Measurements from ENCODE around the gene LMX1B. TPM values are rescaled to one million over a fixed set of nuclear protein-coding genes. Genes with fewer than 3 reads are reported as not detected.

The LMX1B gene
- total RNA-seq, 2 donors from 2014 or later = 0.74 to 1.3 TPM

GRCh38 chr9:126605792-126606482, 7.8 kb upstream of the LMX1B start:
- no peak overlapping the region for H3K27ac ChIP-seq
- H3K4me1 ChIP-seq = peaks cover 0 to 14% of the 10 kb centered on the region in 2 donors
- no peak for DNase-seq (ENCODE audit: low spot score)
- no peaks in the 10 kb centered on the region for H3K36me3 ChIP-seq
- H3K27me3 ChIP-seq = peaks cover 0 to under 1% of the 10 kb centered on the region in 2 donors
- H3K9me3 ChIP-seq = no peaks in the 10 kb centered on the region
- no peak overlapping the region for H3K4me3 ChIP-seq
- TF ChIP-seq CTCF (IDR thresholded peaks at IDR 0.05) = no peak

- H3K27ac ChIP-seq = no peak overlapping the region
- no peak overlapping the region for H3K4me3 ChIP-seq
- TF ChIP-seq CTCF (IDR thresholded peaks at IDR 0.05) = no peak
- H3K9me3 ChIP-seq = no peaks in the 10 kb centered on the region
- peaks cover 0 to 5% of the 10 kb centered on the region in 2 donors for H3K27me3 ChIP-seq
- H3K36me3 ChIP-seq = no peaks in the 10 kb centered on the region
- peaks cover 0 to 19% of the 10 kb centered on the region in 2 donors for H3K4me1 ChIP-seq
- DNase-seq (ENCODE audit: low spot score) = no peak
These were observed 7.3 kb upstream of the LMX1B start for GRCh38 chr9:126606483-126606870.

GRCh38 chr9:126607086-126607485, 6.6 kb upstream of the LMX1B start:
- TF ChIP-seq CTCF (IDR thresholded peaks at IDR 0.05) = no peak
- peaks cover 0 to 11% of the 10 kb centered on the region in 2 donors for H3K27me3 ChIP-seq

GRCh38 chr9:126607731-126608130, 6.0 kb upstream of the LMX1B start:
- H3K9me3 ChIP-seq = no peaks in the 10 kb centered on the region
- peaks cover 0 to 14% of the 10 kb centered on the region in 2 donors for H3K27me3 ChIP-seq

More at GRCh38 chr9:126607086-126607485, 6.6 kb upstream of the LMX1B start:
- Histone ChIP-seq H3K27ac (no peak overlapping the region), H3K36me3 (no peaks in the 10 kb centered on the region), H3K4me3 (no peak overlapping the region), H3K9me3 (no peaks in the 10 kb centered on the region), H3K4me1 (peaks cover 0 to 25% of the 10 kb centered on the region in 2 donors)
- no peak for DNase-seq (ENCODE audit: low spot score)

GRCh38 chr9:126608551-126608950, 5.2 kb upstream of the LMX1B start:
- Histone ChIP-seq H3K36me3 (no peaks in the 10 kb centered on the region), H3K27me3 (peaks cover 0 to 22% of the 10 kb centered on the region in 2 donors), H3K9me3 (no peaks in the 10 kb centered on the region), H3K4me1 (peaks cover 0 to 38% of the 10 kb centered on the region in 2 donors), H3K27ac (no peak overlapping the region), H3K4me3 (no peak overlapping the region)
- no peak for TF ChIP-seq CTCF (IDR thresholded peaks at IDR 0.05)
- no peak for DNase-seq (ENCODE audit: low spot score)

More at GRCh38 chr9:126607731-126608130, 6.0 kb upstream of the LMX1B start:
- Histone ChIP-seq H3K4me3 (no peak overlapping the region), H3K36me3 (no peaks in the 10 kb centered on the region), H3K4me1 (peaks cover 0 to 32% of the 10 kb centered on the region in 2 donors), H3K27ac (no peak overlapping the region)
- no peak for DNase-seq (ENCODE audit: low spot score)
- no peak for TF ChIP-seq CTCF (IDR thresholded peaks at IDR 0.05)

Measured in right atrium auricular region (tissue), 2 donors.